ENCODE data around the gene SERPINB10. TPM values are rescaled to one million over a fixed set of nuclear protein-coding genes. Genes with fewer than 3 reads are reported as not detected.
A peak's percentile ranks its signal among the peaks of the same experiment; 100 is the strongest.

Gene SERPINB10
- total RNA-seq, 3 donors from 2014 or later = not detected

- DNase-seq (no peak), ATAC-seq (no peak)
- Histone ChIP-seq H3K4me3 (no peak overlapping the region), H3K36me3 (ENCODE audit: low read depth) (no peaks in the 10 kb centered on the region), H3K4me1 (ENCODE audit: low read depth) (peaks cover 12% of the 10 kb centered on the region), H3K9me3 (no peaks in the 10 kb centered on the region)
- no peak for TF ChIP-seq CTCF (IDR thresholded peaks at IDR 0.05)
- intact Hi-C loops (cut with DNase I, micrococcal nuclease) = no loop called here
Observed at GRCh38 chr18:63965716-63966330, 58.1 kb downstream of the SERPINB10 start.

GRCh38 chr18:63969942-63970808, 62.4 kb downstream of the SERPINB10 start, which contains the start of gene SERPINB8:
SERPINB8 (plus strand) TSS chr18:63970081; CDS start chr18:63978309, 8,228 bp downstream.
- DNase-seq = peak; percentile 95 to 96 (median 95)
- Histone ChIP-seq H3K4me3 (peak within 1 kb of the TSS; percentile 48), H3K4me1 (ENCODE audit: low read depth) (peaks cover 7% of the 10 kb centered on the region), H3K9me3 (no peaks in the 10 kb centered on the region), H3K36me3 (ENCODE audit: low read depth) (no peaks in the 10 kb centered on the region)
- intact Hi-C loops (cut with DNase I, micrococcal nuclease) = no loop called here
- ATAC-seq = peak; percentile 96
- no peak for TF ChIP-seq CTCF (IDR thresholded peaks at IDR 0.05)

- Histone ChIP-seq H3K4me1 (ENCODE audit: low read depth) (peaks cover 7% of the 10 kb centered on the region), H3K9me3 (no peaks in the 10 kb centered on the region), H3K36me3 (ENCODE audit: low read depth) (no peaks in the 10 kb centered on the region), H3K4me3 (peak overlapping the region; percentile 48)
- DNase-seq (peak; percentile 67 to 82 (median 78)), ATAC-seq (peak; percentile 71)
- no peak for TF ChIP-seq CTCF (IDR thresholded peaks at IDR 0.05)
- intact Hi-C loops (cut with DNase I, micrococcal nuclease) = no loop called here
Observed at GRCh38 chr18:63970809-63971205, 63.0 kb downstream of the SERPINB10 start.

- intact Hi-C loops (cut with DNase I, micrococcal nuclease) = no loop called here
- DNase-seq = no peak
- no peak for TF ChIP-seq CTCF (IDR thresholded peaks at IDR 0.05)
Observed at GRCh38 chr18:63971320-63972001, 63.7 kb downstream of the SERPINB10 start.

GRCh38 chr18:63972002-63972376, 64.2 kb downstream of the SERPINB10 start:
- H3K36me3 ChIP-seq (ENCODE audit: low read depth) = no peaks in the 10 kb centered on the region
- DNase-seq (no peak), ATAC-seq (no peak)
- H3K4me1 ChIP-seq (ENCODE audit: low read depth) = peaks cover 7% of the 10 kb centered on the region
- TF ChIP-seq CTCF (IDR thresholded peaks at IDR 0.05) = no peak
- H3K4me3 ChIP-seq = no peak overlapping the region
- no peaks in the 10 kb centered on the region for H3K9me3 ChIP-seq
- intact Hi-C loops (cut with DNase I, micrococcal nuclease) = no loop called here

More at GRCh38 chr18:63971320-63972001, 63.7 kb downstream of the SERPINB10 start:
- H3K4me3 ChIP-seq = no peak overlapping the region
- H3K9me3 ChIP-seq = no peaks in the 10 kb centered on the region
- no peaks in the 10 kb centered on the region for H3K36me3 ChIP-seq (ENCODE audit: low read depth)
- ATAC-seq = no peak
- peaks cover 7% of the 10 kb centered on the region for H3K4me1 ChIP-seq (ENCODE audit: low read depth)
